Gastroesophageal sphincter (tissue), 3 donors: Measurements from ENCODE around the gene PDE4A.

ENCODE experiments used
- EP300 ChIP-seq: sonication (generic); formaldehyde crosslinking; IDR thresholded peaks from one replicate; pipeline ENCODE4 v1.6.1; 2017; ENCODE audit warnings: antibody characterized with exemption, mild to moderate bottlenecking
- POLR2A ChIP-seq, 2 donors: fragments of 450-650 bp; IDR thresholded peaks; one replicate each; pipeline ENCODE4 v1.6.1; 2017; ENCODE audit warnings: antibody characterized with exemption in 2 of 2, mild to moderate bottlenecking in 2 of 2, moderate library complexity in 1 of 2
- POLR2AphosphoS5 ChIP-seq: sonication (generic); formaldehyde crosslinking; IDR thresholded peaks from one replicate; pipeline ENCODE4 v1.6.1; 2017; ENCODE audit warnings: antibody characterized with exemption
- TF ChIP-seq, protein P1 (sequence below), 4 experiments: fragments of 200-600 bp in 2 of 4; fragments of 450-650 bp in 2 of 4; sonication (generic) in 1 of 4; IDR thresholded peaks; one replicate each; pipeline ENCODE4 v1.5.1; 2017 to 2019; ENCODE audit warnings: antibody characterized with exemption in 4 of 4, mild to moderate bottlenecking in 2 of 4, moderate library complexity in 2 of 4

DNA sequence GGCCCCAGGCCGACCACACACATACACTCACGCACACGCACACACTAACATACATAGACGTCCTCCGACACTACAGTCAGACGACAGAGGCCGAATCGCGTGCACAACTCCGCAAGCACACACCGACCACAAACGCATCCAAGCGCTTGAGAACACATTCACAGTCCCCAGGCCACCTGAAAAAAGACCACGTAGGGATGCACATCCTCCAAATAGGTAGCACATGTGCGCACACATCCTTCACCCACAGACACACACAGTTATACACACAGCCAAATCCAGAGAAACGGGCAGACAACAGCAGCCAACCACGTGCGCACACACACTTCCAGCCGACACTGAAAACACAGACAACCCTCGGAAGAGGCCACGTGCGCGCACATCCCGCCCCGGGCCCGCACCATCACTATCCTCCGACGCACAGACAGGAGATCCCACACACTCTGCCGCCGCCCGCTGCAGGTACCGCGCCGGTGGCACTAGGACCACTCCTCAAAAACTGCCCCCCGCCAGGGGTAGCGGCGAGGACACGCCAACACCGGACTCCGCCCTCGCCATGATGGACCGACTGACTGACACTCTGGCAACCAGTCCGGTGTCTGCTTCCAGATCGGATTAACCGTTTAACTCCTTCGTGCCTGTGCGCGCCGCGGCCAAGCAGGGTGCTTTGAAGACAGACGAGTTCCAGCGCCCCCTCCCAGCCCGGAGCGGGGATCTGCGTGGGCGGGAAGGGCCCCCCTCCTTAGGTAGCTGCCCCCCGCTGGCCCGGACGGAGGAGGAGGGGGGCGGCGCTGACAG lies 493 bp upstream of the PDE4A start:
- TF ChIP-seq, protein P1, sequence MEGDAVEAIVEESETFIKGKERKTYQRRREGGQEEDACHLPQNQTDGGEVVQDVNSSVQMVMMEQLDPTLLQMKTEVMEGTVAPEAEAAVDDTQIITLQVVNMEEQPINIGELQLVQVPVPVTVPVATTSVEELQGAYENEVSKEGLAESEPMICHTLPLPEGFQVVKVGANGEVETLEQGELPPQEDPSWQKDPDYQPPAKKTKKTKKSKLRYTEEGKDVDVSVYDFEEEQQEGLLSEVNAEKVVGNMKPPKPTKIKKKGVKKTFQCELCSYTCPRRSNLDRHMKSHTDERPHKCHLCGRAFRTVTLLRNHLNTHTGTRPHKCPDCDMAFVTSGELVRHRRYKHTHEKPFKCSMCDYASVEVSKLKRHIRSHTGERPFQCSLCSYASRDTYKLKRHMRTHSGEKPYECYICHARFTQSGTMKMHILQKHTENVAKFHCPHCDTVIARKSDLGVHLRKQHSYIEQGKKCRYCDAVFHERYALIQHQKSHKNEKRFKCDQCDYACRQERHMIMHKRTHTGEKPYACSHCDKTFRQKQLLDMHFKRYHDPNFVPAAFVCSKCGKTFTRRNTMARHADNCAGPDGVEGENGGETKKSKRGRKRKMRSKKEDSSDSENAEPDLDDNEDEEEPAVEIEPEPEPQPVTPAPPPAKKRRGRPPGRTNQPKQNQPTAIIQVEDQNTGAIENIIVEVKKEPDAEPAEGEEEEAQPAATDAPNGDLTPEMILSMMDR (IDR thresholded peaks at IDR 0.05), result no peak
- no peak for TF ChIP-seq POLR2AphosphoS5
- no peak for TF ChIP-seq POLR2A (IDR thresholded peaks at IDR 0.05)
- no peak for TF ChIP-seq EP300
